K562 (cell line): Measurements from ENCODE around the gene ZNF549. TPM values are rescaled to one million over a fixed set of nuclear protein-coding genes. Genes with fewer than 3 reads are reported as not detected.

Experiments
- ATF1 ChIP-seq, 2 experiments: fragments of 450-650 bp in 1 of 2; IDR thresholded peaks; 2 replicates each; pipeline ENCODE4 v1.6.1; 2016; ENCODE audit warnings: missing compliant biosample characterization in 1 of 2, missing genetic modification characterization in 1 of 2
- BHLHE40 ChIP-seq: IDR thresholded peaks from 2 replicates; pipeline ENCODE4 v1.6.1; 2011; ENCODE audit warnings: low read length, improper control_type of control experiment
- BRCA1 ChIP-seq, 2 experiments: fragments of 450-650 bp in 1 of 2; sonication (generic) in 1 of 2; formaldehyde crosslinking in 1 of 2; IDR thresholded peaks; 2 replicates each; pipeline versions ENCODE4 v1.5.0 to v1.6.1; 2017 to 2020; ENCODE audit warnings: mild to moderate bottlenecking in 1 of 2, missing genetic modification reagents in 1 of 2
- CCNT2 ChIP-seq: IDR thresholded peaks from 2 replicates; pipeline ENCODE4 v1.6.1; 2011; ENCODE audit warnings: borderline replicate concordance, low read depth, mild to moderate bottlenecking, moderate library complexity, mixed read lengths, low read length; ENCODE audit not compliant: insufficient read length; ENCODE audit errors: extremely low read depth
- ETV1 ChIP-seq: fragments of 450-650 bp; conservative IDR thresholded peaks from 2 replicates; pipeline ENCODE4 v1.6.1; 2016; ENCODE audit warnings: missing genetic modification characterization, control low read depth, low read depth, missing compliant biosample characterization
- HCFC1 ChIP-seq: IDR thresholded peaks from 2 replicates; pipeline ENCODE4 v1.6.1; 2012; ENCODE audit warnings: low read depth, low read length, improper control_type of control experiment
- HLTF ChIP-seq: fragments of 450-650 bp; IDR thresholded peaks from 2 replicates; pipeline ENCODE4 v1.6.1; 2016
- NCOR1 ChIP-seq: fragments of 450-650 bp; IDR thresholded peaks from 2 replicates; pipeline ENCODE4 v1.6.1; 2016; ENCODE audit warnings: mild to moderate bottlenecking, moderate library complexity
- NR2C2 ChIP-seq, 2 experiments: fragments of 200-800 bp in 1 of 2; sonication (Bioruptor generic) in 1 of 2; sonication (generic) in 1 of 2; formaldehyde crosslinking in 1 of 2; IDR thresholded peaks; 2 replicates each; pipeline versions ENCODE4 v1.6.1 to v1.8.0; 2016 to 2022; ENCODE audit warnings: mild to moderate bottlenecking in 1 of 2, missing compliant biosample characterization in 1 of 2, missing genetic modification characterization in 1 of 2, missing genetic modification reagents in 1 of 2
- SLC30A9 ChIP-seq: fragments of 250-450 bp; sonication (Bioruptor Pico); IDR thresholded peaks from 2 replicates; pipeline ENCODE4 v1.8.0; 2022; ENCODE audit warnings: mild to moderate bottlenecking, moderate library complexity
- TEAD4 ChIP-seq, 2 experiments: sonication (generic) in 1 of 2; formaldehyde crosslinking in 1 of 2; IDR thresholded peaks; 2 replicates each; pipeline versions ENCODE4 v1.6.1 to v1.8.0; 2012 to 2022; ENCODE audit warnings: borderline replicate concordance in 1 of 2, inconsistent platforms in 1 of 2, low read length in 1 of 2, mild to moderate bottlenecking in 1 of 2, missing genetic modification reagents in 1 of 2
- WHSC1 ChIP-seq: IDR thresholded peaks from one replicate; pipeline ENCODE4 v1.6.1; 2012; ENCODE audit warnings: low read length, control low read depth, inconsistent platforms
- ZBTB1 ChIP-seq: sonication (generic); formaldehyde crosslinking; IDR thresholded peaks from 2 replicates; pipeline ENCODE4 v1.8.1; 2023; ENCODE audit warnings: missing genetic modification reagents, low read depth, mild to moderate bottlenecking, borderline replicate concordance
- ZNF224 ChIP-seq: sonication (generic); formaldehyde crosslinking; IDR thresholded peaks from 2 replicates; pipeline ENCODE4 v1.8.0; 2022; ENCODE audit warnings: mild to moderate bottlenecking, missing genetic modification reagents
- ZNF324 ChIP-seq: fragments of 250-450 bp; sonication (Bioruptor Pico); IDR thresholded peaks from 2 replicates; pipeline ENCODE4 v1.4.0; 2020; ENCODE audit warnings: mild to moderate bottlenecking
- polyA plus RNA-seq, 8 experiments: library from polyadenylated mRNA; depleted of rRNA in 4 of 8; stranded (reverse) in 5 of 8; unstranded in 3 of 8; fragments of >200 nt; fragmentation: Nextera tagmentation in 2 of 8; fragmentation: Illumina TruSeq in 1 of 8; extraction: Ambion mirVana in 2 of 8; extraction: Trizol in 1 of 8; gene quantifications; 2 replicates each; pipeline versions ENCODE4 v1.2.1 to v1.2.3, GENCODE V29; 2011 to 2014; ENCODE audit warnings: inconsistent platforms in 1 of 8, missing spikeins in 1 of 8
- total RNA-seq, 7 experiments: library from RNA; depleted of rRNA in 6 of 7; stranded (reverse); fragments of >200 nt in 6 of 7; fragmentation: Illumina TruSeq in 2 of 7; extraction: Trizol in 2 of 7; gene quantifications; 2 replicates each; pipeline versions ENCODE4 v1.2.1 to v1.2.3, GENCODE V29; 2011 to 2021; ENCODE audit warnings: low replicate concordance in 1 of 7
- TF ChIP-seq, protein P1 (sequence below): fragments of 250-450 bp; sonication (Bioruptor Pico); IDR thresholded peaks from 2 replicates; pipeline ENCODE4 v1.4.0; 2020; ENCODE audit warnings: mild to moderate bottlenecking, moderate library complexity
- TF ChIP-seq, protein P2 (sequence below), 3 experiments: fragments of 200-800 bp in 1 of 3; fragments of 250-450 bp in 1 of 3; fragments of 450-650 bp in 1 of 3; sonication (Bioruptor Pico) in 1 of 3; sonication (Bioruptor generic) in 1 of 3; formaldehyde crosslinking in 1 of 3; IDR thresholded peaks; 2 replicates each; pipeline versions ENCODE4 v1.6.1 to v1.8.0; 2016 to 2022; ENCODE audit warnings: mild to moderate bottlenecking in 2 of 3, missing genetic modification characterization in 2 of 3, missing compliant biosample characterization in 1 of 3, moderate library complexity in 1 of 3
- TF ChIP-seq, protein P3 (sequence below): sonication (generic); formaldehyde crosslinking; IDR thresholded peaks from 2 replicates; pipeline ENCODE4 v1.8.1; 2023; ENCODE audit warnings: mild to moderate bottlenecking, missing genetic modification reagents

Gene ZNF549
- total and polyA plus RNA-seq, 9 of the 15 experiments (the other 6 are each of a cell fraction or from before 2014, with no cell fraction given), result 0.03 to 0.68 (median 0.25) TPM

DNA sequence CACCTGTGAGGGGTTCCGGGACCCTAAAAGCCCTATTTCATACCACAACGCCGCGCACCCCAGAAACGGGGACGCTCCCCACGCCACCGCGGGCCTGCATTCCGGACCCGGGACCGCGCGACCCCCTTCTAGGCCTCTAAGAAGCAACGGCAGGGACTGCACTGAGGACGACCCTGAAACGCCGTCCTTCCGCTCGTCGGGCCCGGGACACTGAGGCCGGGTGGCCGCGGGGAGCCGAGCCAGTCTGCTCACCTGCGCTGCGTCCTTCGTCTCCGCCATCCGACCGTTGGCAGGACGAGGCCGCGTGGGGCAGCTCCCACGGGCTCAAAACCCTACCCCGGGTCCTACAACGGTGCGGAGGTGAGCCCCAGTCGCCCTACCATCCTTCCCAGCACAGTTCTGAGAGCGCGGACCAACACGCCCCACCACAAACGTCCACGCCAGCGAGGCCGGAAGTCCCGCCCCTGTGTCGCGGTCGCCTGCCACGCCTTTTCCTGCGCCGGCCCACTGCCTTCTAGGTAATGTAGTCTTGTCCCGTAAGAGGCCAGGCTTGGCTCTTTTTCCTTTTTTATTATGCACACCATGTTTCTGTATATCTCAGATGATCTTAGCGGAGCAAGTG, 32.4 kb downstream of the ZNF549 start, which contains the start of gene ZNF550 (continued):
- TF ChIP-seq CCNT2 (no peak), HLTF (no peak), ETV1 (tag) (no peak), HCFC1 (peak; percentile 92), BHLHE40 (0 out of 2 replicates have a peak, but pooled peaks have one; percentile 10), ZNF324 (CRISPR knock-in tag) (no peak), WHSC1 (no peak), ZBTB1 (CRISPR knock-in tag) (no peak), NR2C2 (CRISPR knock-in tag; IDR thresholded peaks at IDR 0.05) (no peak), NR2C2 (tag; IDR thresholded peaks at IDR 0.05) (no peak), TEAD4 (IDR thresholded peaks at IDR 0.05; ENCODE audit: low read length) (no peak), TEAD4 (CRISPR knock-in tag; IDR thresholded peaks at IDR 0.05; ENCODE audit: borderline replicate concordance) (no peak), ZNF224 (no peak), BRCA1 (IDR thresholded peaks at IDR 0.05) (no peak), BRCA1 (CRISPR knock-in tag; IDR thresholded peaks at IDR 0.05) (no peak), NCOR1 (no peak), SLC30A9 (CRISPR knock-in tag) (no peak), ATF1 (CRISPR knock-in tag; IDR thresholded peaks at IDR 0.05) (peak; percentile 70; the same call in 1 of the 2 replicates), ATF1 (tag; IDR thresholded peaks at IDR 0.05) (peak; percentile 81)
- TF ChIP-seq, protein P1, sequence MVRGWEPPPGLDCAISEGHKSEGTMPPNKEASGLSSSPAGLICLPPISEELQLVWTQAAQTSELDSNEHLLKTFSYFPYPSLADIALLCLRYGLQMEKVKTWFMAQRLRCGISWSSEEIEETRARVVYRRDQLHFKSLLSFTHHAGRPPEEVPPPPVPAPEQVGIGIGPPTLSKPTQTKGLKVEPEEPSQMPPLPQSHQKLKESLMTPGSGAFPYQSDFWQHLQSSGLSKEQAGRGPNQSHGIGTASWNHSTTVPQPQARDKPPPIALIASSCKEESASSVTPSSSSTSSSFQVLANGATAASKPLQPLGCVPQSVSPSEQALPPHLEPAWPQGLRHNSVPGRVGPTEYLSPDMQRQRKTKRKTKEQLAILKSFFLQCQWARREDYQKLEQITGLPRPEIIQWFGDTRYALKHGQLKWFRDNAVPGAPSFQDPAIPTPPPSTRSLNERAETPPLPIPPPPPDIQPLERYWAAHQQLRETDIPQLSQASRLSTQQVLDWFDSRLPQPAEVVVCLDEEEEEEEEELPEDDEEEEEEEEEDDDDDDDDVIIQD (CRISPR knock-in tag), result no peak
- TF ChIP-seq, protein P2, sequence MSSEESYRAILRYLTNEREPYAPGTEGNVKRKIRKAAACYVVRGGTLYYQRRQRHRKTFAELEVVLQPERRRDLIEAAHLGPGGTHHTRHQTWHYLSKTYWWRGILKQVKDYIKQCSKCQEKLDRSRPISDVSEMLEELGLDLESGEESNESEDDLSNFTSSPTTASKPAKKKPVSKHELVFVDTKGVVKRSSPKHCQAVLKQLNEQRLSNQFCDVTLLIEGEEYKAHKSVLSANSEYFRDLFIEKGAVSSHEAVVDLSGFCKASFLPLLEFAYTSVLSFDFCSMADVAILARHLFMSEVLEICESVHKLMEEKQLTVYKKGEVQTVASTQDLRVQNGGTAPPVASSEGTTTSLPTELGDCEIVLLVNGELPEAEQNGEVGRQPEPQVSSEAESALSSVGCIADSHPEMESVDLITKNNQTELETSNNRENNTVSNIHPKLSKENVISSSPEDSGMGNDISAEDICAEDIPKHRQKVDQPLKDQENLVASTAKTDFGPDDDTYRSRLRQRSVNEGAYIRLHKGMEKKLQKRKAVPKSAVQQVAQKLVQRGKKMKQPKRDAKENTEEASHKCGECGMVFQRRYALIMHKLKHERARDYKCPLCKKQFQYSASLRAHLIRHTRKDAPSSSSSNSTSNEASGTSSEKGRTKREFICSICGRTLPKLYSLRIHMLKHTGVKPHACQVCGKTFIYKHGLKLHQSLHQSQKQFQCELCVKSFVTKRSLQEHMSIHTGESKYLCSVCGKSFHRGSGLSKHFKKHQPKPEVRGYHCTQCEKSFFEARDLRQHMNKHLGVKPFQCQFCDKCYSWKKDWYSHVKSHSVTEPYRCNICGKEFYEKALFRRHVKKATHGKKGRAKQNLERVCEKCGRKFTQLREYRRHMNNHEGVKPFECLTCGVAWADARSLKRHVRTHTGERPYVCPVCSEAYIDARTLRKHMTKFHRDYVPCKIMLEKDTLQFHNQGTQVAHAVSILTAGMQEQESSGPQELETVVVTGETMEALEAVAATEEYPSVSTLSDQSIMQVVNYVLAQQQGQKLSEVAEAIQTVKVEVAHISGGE (CRISPR knock-in tag; IDR thresholded peaks at IDR 0.05), result no peak
- TF ChIP-seq, protein P3, sequence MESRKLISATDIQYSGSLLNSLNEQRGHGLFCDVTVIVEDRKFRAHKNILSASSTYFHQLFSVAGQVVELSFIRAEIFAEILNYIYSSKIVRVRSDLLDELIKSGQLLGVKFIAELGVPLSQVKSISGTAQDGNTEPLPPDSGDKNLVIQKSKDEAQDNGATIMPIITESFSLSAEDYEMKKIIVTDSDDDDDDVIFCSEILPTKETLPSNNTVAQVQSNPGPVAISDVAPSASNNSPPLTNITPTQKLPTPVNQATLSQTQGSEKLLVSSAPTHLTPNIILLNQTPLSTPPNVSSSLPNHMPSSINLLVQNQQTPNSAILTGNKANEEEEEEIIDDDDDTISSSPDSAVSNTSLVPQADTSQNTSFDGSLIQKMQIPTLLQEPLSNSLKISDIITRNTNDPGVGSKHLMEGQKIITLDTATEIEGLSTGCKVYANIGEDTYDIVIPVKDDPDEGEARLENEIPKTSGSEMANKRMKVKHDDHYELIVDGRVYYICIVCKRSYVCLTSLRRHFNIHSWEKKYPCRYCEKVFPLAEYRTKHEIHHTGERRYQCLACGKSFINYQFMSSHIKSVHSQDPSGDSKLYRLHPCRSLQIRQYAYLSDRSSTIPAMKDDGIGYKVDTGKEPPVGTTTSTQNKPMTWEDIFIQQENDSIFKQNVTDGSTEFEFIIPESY (CRISPR knock-in tag), result no peak
